GM18951 (cell line): ENCODE results near the gene KIF2C.
"Not testable (repeated sequence)": the region's sequence is repeated elsewhere in the genome, so short reads cannot be mapped to it uniquely, and the experiment has no call there.

ENCODE experiments used
- POLR2A ChIP-seq: IDR thresholded peaks from 4 replicates; pipeline ENCODE4 v1.6.1; 2011; ENCODE audit warnings: mild to moderate bottlenecking; ENCODE audit not compliant: insufficient read length, insufficient read depth; ENCODE audit errors: extremely low read depth
- in situ Hi-C: fragments of 300-500 bp; cut with MboI; formaldehyde crosslinking; loops from one replicate; pipeline ENCODE4 v1.12.0; 2022; ENCODE audit warnings: low sequenced_read_pairs, mixed read lengths, inconsistent platforms; ENCODE audit not compliant: unreplicated experiment

The KIF2C gene

DNA sequence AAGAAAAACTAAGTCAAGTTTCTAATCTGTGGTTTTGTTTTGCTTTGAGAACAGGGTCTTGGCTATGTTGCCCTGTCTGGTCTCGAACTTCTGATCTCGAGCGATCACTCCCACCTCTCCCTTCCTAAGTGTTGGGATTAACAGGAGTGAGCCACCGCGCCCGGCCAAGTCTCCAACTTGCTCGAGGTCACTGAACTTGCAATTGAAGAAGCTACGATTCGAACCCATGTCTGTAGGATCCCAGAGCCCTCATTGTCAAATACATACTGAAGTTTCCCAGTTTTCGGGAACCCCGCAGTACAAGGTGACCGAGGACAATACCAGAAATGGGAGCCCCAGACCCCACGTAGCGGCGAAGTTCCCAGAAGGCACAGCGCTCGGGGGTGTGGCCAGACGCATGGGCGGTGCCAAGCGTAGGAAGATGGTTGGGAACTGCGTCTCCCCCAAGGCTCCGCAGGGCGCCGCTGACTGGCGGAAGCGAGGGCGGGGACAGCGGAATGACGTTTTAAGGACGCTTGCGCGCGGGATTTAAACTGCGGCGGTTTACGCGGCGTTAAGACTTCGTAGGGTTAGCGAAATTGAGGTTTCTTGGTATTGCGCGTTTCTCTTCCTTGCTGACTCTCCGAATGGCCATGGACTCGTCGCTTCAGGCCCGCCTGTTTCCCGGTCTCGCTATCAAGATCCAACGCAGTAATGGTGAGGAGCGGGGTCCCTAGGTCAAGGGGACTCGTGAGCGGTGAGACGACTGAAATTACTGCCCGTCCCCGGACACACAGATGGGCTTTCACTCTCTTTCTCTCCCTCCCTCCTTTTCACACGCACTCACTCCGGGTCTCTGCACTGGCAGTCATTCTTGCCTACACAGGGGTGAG, at the start of gene KIF2C:
Gene KIF2C, plus strand, starts transcription at position 531 of the 872 bp plus-strand sequence. Its CDS starts 96 bp downstream, at position 627.
- in situ Hi-C loops, result no loop called here
- TF ChIP-seq POLR2A, result peak; percentile 97

GRCh38 chr1:44693159-44693558, 46.5 kb upstream of the KIF2C start:
- no peak for TF ChIP-seq POLR2A
- in situ Hi-C loops, result no loop called here

DNA sequence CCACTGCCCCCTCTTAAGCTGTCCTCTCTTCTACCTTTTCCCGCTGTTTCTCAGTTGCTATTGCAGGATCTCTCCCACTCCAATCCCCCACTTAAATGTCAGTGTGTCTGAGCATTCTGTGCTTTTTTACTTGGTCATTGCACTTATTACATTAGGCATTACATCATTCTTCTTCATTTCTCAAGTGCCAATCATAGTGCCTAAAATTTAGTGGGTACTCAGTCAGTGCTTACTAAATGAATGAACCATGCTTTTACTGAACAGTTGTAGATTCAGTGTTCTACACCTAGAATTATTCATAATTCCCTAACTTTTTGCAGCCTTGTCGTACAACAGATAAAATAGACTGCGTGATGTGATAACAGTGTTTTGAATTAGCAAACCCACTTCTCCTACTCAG, 45.7 kb upstream of the KIF2C start:
- in situ Hi-C loops, result no loop called here

GRCh38 chr1:44694863-44695478, 44.7 kb upstream of the KIF2C start:
- in situ Hi-C loops, result no loop called here

More for the DNA sequence above, 45.7 kb upstream of the KIF2C start:
- no peak for TF ChIP-seq POLR2A

DNA sequence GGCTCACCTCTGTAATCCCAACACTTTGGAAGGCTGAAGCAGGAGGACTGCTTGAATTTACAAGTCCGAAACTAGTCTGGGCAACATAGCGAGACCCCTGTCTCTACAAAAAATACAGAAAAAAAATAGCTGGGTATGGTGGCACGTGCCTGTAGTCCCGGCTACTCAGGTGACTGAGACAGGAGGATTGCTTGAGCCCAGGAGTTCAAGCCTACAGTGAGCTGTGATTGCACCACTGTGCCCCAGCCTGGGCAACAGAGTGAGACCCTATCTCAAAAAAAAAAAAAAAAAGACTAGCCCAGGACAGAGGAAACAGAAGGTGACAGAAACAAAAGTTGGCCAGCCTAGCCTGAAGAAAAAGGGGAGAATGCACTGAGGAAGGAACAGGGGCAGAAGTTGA, 44.0 kb upstream of the KIF2C start:
- in situ Hi-C loops, result no loop called here
- TF ChIP-seq POLR2A, result no peak

More at GRCh38 chr1:44694863-44695478, 44.7 kb upstream of the KIF2C start:
- no peak for TF ChIP-seq POLR2A

DNA sequence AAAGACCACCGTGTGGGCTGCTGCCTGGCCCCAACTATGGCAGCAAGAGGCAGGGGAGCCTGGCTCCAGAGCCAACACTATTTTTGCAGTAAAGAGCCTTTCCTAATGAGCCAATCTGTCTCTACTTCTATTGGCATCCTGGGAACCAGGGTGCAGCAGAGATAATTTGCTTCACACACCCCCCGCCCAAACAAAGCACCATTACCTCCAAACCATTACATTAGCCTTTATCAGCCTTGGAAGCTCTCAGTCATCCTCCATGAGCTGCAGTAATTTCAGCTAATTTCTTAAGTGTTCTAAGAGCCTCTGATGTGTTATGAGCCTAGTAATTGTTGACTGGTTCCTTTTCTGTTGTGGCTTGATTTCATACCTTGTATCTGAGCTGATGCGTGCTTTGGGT, 43.5 kb upstream of the KIF2C start:
- in situ Hi-C loops, result no loop called here
- no peak for TF ChIP-seq POLR2A

DNA sequence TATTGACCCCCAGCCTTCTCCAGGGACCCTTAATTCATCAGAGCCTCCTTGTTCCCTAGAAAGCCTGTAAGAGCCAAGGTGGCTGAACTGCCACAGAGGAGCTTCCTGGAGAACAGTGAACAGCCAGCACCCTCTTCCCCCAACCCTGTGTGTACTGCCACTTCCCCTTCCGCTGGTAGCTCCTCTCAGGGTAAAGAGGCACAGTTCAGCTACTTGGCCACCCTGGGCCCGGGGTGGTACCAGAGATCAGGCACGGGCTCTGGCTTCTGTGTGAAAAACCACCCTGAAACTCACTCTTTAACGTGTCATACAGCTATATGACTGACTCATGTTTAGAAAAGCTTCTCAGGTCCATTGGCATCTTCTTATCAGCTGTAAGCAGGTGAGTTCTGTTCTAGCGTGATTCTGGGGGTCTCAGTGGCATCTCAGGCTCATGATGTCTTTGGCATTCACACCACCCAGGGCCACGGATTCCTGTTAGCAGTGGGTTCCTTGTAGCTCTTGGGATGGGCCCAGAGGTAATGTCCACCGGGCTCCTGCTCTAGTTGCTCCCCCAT, 42.8 kb upstream of the KIF2C start:
- in situ Hi-C loops, result no loop called here
- no peak for TF ChIP-seq POLR2A

DNA sequence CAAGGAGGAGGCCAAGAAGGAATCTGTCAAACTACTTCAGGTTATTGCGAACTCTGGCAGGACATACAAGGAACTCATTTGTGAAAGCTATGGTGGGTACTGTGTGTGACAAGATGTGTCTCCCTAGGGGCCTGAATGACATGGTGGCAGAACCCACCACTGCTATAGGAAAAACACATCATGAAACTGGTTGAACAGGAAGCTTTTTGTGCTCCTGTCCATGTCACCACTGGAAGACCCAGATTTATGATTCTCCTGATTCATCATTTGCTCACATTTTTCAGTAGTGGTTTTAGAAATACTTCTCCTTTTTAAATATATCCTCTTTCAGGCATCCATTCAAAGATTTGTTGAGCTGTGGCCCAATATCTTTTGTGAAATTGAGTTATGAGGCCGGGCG, 41.5 kb upstream of the KIF2C start:
- in situ Hi-C loops, result no loop called here
- TF ChIP-seq POLR2A, result no peak

DNA sequence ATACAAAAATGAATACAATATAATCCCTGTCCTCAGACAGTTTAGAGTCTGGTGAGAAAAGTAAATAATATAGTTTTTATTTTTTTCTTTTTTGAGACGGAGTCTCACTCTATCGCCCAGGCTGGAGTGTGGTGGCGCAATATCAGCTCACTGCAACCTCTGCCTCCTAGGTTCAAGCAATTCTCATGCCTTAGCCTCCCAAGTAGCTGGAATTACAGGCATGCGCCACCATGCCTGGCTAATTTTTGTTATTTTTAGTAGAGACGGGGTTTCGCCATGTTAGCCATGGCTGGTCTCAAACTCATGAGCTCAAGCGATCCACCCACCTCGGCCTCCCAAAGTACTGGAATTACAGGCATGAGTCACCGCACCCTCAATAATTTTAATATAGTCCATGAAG, 40.3 kb upstream of the KIF2C start:
- in situ Hi-C loops, result not testable (repeated sequence)

GRCh38 chr1:44700573-44700972, 39.1 kb upstream of the KIF2C start:
- TF ChIP-seq POLR2A, result no peak
- in situ Hi-C loops, result no loop called here

GRCh38 chr1:44701141-44701573, 38.5 kb upstream of the KIF2C start:
- no peak for TF ChIP-seq POLR2A
- in situ Hi-C loops, result no loop called here

DNA sequence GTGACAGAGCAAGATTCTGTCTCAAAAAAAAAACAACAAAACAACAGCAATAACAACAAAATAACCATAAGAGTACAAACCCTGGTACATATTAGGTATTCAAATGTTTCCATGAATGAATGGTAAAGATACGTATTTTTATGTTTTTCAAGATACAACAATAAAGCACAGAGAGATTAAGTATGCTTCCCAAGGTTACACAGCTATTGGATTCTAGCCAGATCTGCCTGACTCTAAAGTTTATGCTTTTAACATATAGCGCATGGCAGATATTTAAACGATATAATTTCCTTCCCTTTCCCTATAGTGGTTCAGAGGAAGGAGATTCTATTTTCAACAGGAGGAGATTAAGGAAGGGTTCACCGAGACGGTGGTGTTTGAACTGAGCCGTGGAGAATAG, 34.2 kb upstream of the KIF2C start:
- in situ Hi-C loops, result no loop called here
- no peak for TF ChIP-seq POLR2A

DNA sequence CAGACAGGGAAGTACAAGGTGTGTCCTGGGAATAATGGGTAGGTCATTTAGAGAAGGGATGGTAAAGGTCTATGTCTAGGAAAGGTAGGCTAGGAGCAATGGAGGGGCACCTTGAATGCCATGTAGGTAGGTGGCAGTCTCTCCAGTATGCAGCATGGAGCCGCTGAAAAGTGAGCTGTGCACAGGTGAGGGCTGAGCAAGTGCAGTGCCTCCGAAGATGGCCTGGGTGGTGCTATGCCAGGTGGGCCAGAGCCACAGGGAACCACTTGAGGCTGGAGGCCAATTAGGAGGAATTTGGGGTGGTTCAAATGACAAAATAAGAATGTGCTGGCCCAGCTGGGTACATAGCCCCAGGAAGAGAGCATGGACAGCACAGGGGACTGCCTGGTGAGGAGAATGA, 33.7 kb upstream of the KIF2C start:
- no peak for TF ChIP-seq POLR2A
- in situ Hi-C loops, result no loop called here
